Measurements from ENCODE around the gene ADSS2.
"Not testable (repeated sequence)": the region's sequence is repeated elsewhere in the genome, so short reads cannot be mapped to it uniquely, and the experiment has no call there.

Gene ADSS2

GRCh38 chr1:244383278-244383884 lies 68.3 kb downstream of the ADSS2 start:
- H3K27me3 ChIP-seq (ENCODE audit: control insufficient read depth, insufficient read depth, low read length) = no peaks in the 10 kb centered on the region
- H3K79me2 ChIP-seq = no peaks in the 10 kb centered on the region
- no peak overlapping the region for H2AFZ ChIP-seq
- H3K9ac ChIP-seq = no peak overlapping the region
- TF ChIP-seq, protein P1, sequence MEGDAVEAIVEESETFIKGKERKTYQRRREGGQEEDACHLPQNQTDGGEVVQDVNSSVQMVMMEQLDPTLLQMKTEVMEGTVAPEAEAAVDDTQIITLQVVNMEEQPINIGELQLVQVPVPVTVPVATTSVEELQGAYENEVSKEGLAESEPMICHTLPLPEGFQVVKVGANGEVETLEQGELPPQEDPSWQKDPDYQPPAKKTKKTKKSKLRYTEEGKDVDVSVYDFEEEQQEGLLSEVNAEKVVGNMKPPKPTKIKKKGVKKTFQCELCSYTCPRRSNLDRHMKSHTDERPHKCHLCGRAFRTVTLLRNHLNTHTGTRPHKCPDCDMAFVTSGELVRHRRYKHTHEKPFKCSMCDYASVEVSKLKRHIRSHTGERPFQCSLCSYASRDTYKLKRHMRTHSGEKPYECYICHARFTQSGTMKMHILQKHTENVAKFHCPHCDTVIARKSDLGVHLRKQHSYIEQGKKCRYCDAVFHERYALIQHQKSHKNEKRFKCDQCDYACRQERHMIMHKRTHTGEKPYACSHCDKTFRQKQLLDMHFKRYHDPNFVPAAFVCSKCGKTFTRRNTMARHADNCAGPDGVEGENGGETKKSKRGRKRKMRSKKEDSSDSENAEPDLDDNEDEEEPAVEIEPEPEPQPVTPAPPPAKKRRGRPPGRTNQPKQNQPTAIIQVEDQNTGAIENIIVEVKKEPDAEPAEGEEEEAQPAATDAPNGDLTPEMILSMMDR (IDR thresholded peaks at IDR 0.05) = no peak
- H3K27ac ChIP-seq = no peak overlapping the region
- H3K4me3 ChIP-seq (ENCODE audit: low read depth, low read length) = no peak overlapping the region
- no peaks in the 10 kb centered on the region for H3K4me1 ChIP-seq
- H3K4me2 ChIP-seq (ENCODE audit: low read length) = no peak overlapping the region
- H3K36me3 ChIP-seq (ENCODE audit: control insufficient read depth, insufficient read depth, low read length) = no peaks in the 10 kb centered on the region
- H3K9me3 ChIP-seq (ENCODE audit: control insufficient read depth, low read length) = no peaks in the 10 kb centered on the region

- no peak overlapping the region for H3K4me2 ChIP-seq (ENCODE audit: low read length)
- TF ChIP-seq, protein P1 (IDR thresholded peaks at IDR 0.05) = no peak
These were observed 69.7 kb downstream of the ADSS2 start for GRCh38 chr1:244381878-244382565.

DNA sequence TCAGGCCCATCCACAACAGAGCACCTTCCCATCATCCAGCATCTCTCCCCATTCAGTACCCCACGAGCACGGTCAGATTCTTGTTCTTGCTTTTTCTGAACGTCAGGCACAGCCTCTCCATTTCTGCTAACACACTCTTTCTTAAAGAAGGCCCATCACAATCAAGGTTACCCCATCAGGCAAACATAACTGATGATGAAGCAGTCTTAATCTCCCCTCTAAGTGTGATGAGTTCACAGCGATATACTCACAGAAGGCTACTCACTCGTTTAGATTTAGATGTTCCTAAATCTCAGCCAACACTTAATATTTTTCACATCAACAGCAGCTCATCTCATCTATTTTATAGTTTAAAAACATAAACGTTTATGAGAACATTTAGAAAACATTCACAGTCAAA lies 75.6 kb downstream of the ADSS2 start:
- Histone ChIP-seq H3K4me2 (ENCODE audit: low read length) (no peak overlapping the region), H3K27ac (no peak overlapping the region), H2AFZ (no peak overlapping the region), H3K27me3 (ENCODE audit: control insufficient read depth, insufficient read depth, low read length) (no peaks in the 10 kb centered on the region), H3K9me3 (ENCODE audit: control insufficient read depth, low read length) (no peaks in the 10 kb centered on the region), H3K9ac (no peak overlapping the region), H3K4me3 (ENCODE audit: low read depth, low read length) (no peak overlapping the region), H3K36me3 (ENCODE audit: control insufficient read depth, insufficient read depth, low read length) (no peaks in the 10 kb centered on the region), H3K4me1 (no peaks in the 10 kb centered on the region), H3K79me2 (no peaks in the 10 kb centered on the region)
- TF ChIP-seq, protein P1 (IDR thresholded peaks at IDR 0.05) = no peak

More at GRCh38 chr1:244381878-244382565, 69.7 kb downstream of the ADSS2 start:
- no peaks in the 10 kb centered on the region for H3K4me1 ChIP-seq
- H3K9me3 ChIP-seq (ENCODE audit: control insufficient read depth, low read length) = no peaks in the 10 kb centered on the region
- no peaks in the 10 kb centered on the region for H3K27me3 ChIP-seq (ENCODE audit: control insufficient read depth, insufficient read depth, low read length)
- H2AFZ ChIP-seq = no peak overlapping the region
- H3K27ac ChIP-seq = no peak overlapping the region
- no peaks in the 10 kb centered on the region for H3K79me2 ChIP-seq
- no peak overlapping the region for H3K9ac ChIP-seq
- H3K4me3 ChIP-seq (ENCODE audit: low read depth, low read length) = no peak overlapping the region
- no peaks in the 10 kb centered on the region for H3K36me3 ChIP-seq (ENCODE audit: control insufficient read depth, insufficient read depth, low read length)

- Histone ChIP-seq H3K4me2 (ENCODE audit: low read length) (no peak overlapping the region), H3K27me3 (ENCODE audit: control insufficient read depth, insufficient read depth, low read length) (no peaks in the 10 kb centered on the region), H3K79me2 (no peaks in the 10 kb centered on the region), H3K9ac (no peak overlapping the region), H3K4me3 (ENCODE audit: low read depth, low read length) (no peak overlapping the region), H3K27ac (no peak overlapping the region), H3K9me3 (ENCODE audit: control insufficient read depth, low read length) (no peaks in the 10 kb centered on the region), H3K4me1 (no peaks in the 10 kb centered on the region), H3K36me3 (ENCODE audit: control insufficient read depth, insufficient read depth, low read length) (no peaks in the 10 kb centered on the region), H2AFZ (no peak overlapping the region)
- TF ChIP-seq, protein P1 (IDR thresholded peaks at IDR 0.05) = no peak
These were observed 76.7 kb downstream of the ADSS2 start for GRCh38 chr1:244375051-244375450.

DNA sequence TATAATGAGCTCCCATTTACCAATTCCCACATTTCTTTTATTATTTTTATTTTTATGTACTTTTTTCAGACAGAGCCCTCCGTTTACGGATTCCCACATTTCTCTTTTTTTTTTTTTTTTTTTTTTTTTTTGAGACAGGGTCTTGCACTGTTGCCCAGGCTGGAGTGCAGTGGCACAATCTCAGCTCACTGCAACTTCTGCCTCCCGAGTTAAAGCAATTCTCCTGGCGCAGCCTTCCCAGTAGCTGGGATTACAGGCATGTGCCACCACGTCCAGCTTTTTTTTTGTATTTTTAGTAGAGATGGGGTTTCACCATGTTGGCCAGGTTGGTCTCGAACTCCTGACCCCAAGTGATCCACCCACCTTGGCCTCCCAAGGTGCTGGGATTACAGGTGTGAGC lies 77.2 kb downstream of the ADSS2 start:
- not testable (repeated sequence) for H3K9ac ChIP-seq; H3K4me2 ChIP-seq (ENCODE audit: low read length); H3K9me3 ChIP-seq (ENCODE audit: control insufficient read depth, low read length); H3K36me3 ChIP-seq (ENCODE audit: control insufficient read depth, insufficient read depth, low read length); H3K27me3 ChIP-seq (ENCODE audit: control insufficient read depth, insufficient read depth, low read length); H3K79me2 ChIP-seq; H3K27ac ChIP-seq; H3K4me1 ChIP-seq; H3K4me3 ChIP-seq (ENCODE audit: low read depth, low read length); H2AFZ ChIP-seq

Measured in parathyroid adenoma (tissue), 2 donors.